Breast epithelium (tissue), 4 donors: ENCODE results near the gene ZNF324. TPM values are rescaled to one million over a fixed set of nuclear protein-coding genes. Genes with fewer than 3 reads are reported as not detected.
A peak's percentile ranks its signal among the peaks of the same experiment; 100 is the strongest.
"Not testable (repeated sequence)": the region's sequence is repeated elsewhere in the genome, so short reads cannot be mapped to it uniquely, and the experiment has no call there.

Source experiments
- DNase-seq, 2 donors: peaks; one replicate each; pipeline ENCODE4 v3.0.0-alpha.2; 2019; ENCODE audit warnings: low spot score in 2 of 2
- H3K27ac ChIP-seq, 2 donors: fragments of 200-600 bp; sonication (generic) in 1 of 2; one replicate each; pipeline ENCODE4 v1.5.1; 2016 to 2019; ENCODE audit warnings: mild to moderate bottlenecking in 1 of 2
- H3K27me3 ChIP-seq, 2 donors: fragments of 200-600 bp; sonication (generic) in 1 of 2; one replicate each; pipeline versions ENCODE4 v1.5.1 to v1.6.0; 2017 to 2019; ENCODE audit warnings: control low read depth in 1 of 2, mild to moderate bottlenecking in 1 of 2
- H3K36me3 ChIP-seq: fragments of 200-600 bp; one replicate; pipeline ENCODE4 v1.5.1; 2019
- H3K4me1 ChIP-seq, 2 donors: fragments of 200-600 bp; sonication (generic); one replicate each; pipeline ENCODE4 v1.5.1; 2016 to 2019; ENCODE audit warnings: control low read depth in 1 of 2
- H3K4me3 ChIP-seq, 3 donors: fragments of 200-600 bp; sonication (generic); 1 replicate in 2 of 3; 2 replicates in 1 of 3; pipeline ENCODE4 v1.5.1; 2016 to 2019; ENCODE audit warnings: mild to moderate bottlenecking in 3 of 3, moderate library complexity in 2 of 3
- H3K9me3 ChIP-seq, 2 donors: fragments of 200-600 bp; sonication (generic) in 1 of 2; one replicate each; pipeline ENCODE4 v1.5.1; 2016 to 2019; ENCODE audit warnings: control low read depth in 1 of 2
- POLR2A ChIP-seq: fragments of 450-650 bp; IDR thresholded peaks from one replicate; pipeline ENCODE4 v1.6.1; 2016; ENCODE audit warnings: antibody characterized with exemption, mild to moderate bottlenecking, moderate library complexity
- POLR2AphosphoS5 ChIP-seq, 3 donors: sonication (generic); formaldehyde crosslinking; IDR thresholded peaks; one replicate each; pipeline ENCODE4 v1.6.1; 2017; ENCODE audit warnings: antibody characterized with exemption in 3 of 3
- intact Hi-C: fragments of 100-400 bp; cut with DNase I; formaldehyde crosslinking; loops from one replicate; pipeline ENCODE4 v1.15.1; 2023; ENCODE audit warnings: low total_unique reads
- total RNA-seq, 3 donors: library from RNA; depleted of rRNA; stranded (reverse); fragments of >200 nt; gene quantifications; one replicate each; pipeline ENCODE4 v1.1.0, GENCODE V29; 2016
- TF ChIP-seq, protein P1 (sequence below), 3 donors: fragments of 450-650 bp; IDR thresholded peaks; one replicate each; pipeline ENCODE4 v1.5.1; 2016 to 2017; ENCODE audit warnings: antibody characterized with exemption in 3 of 3, mild to moderate bottlenecking in 3 of 3, moderate library complexity in 3 of 3

Gene ZNF324
- total RNA-seq, 3 donors from 2014 or later = 9.0 to 30.9 (median 24.3) TPM

GRCh38 chr19:58469241-58470013, 2.5 kb downstream of the ZNF324 start:
- H3K9me3 ChIP-seq = no peaks in the 10 kb centered on the region
- no peaks in the 10 kb centered on the region for H3K27me3 ChIP-seq
- no peak for DNase-seq
- no peak overlapping the region for H3K4me3 ChIP-seq
- no peak for TF ChIP-seq POLR2AphosphoS5 (IDR thresholded peaks at IDR 0.05)
- H3K27ac ChIP-seq = no peak overlapping the region
- H3K36me3 ChIP-seq = no peaks in the 10 kb centered on the region
- intact Hi-C loops = no loop called here
- peaks cover 2 to 6% of the 10 kb centered on the region in 2 donors for H3K4me1 ChIP-seq

- H3K27ac ChIP-seq, H3K4me3 ChIP-seq, intact Hi-C loops, H3K36me3 ChIP-seq, H3K9me3 ChIP-seq, DNase-seq, H3K4me1 ChIP-seq, H3K27me3 ChIP-seq: not testable (repeated sequence)
Measured at GRCh38 chr19:58470837-58471543, 4.1 kb downstream of the ZNF324 start.

GRCh38 chr19:58471736-58472135, 4.9 kb downstream of the ZNF324 start:
- TF ChIP-seq, protein P1, sequence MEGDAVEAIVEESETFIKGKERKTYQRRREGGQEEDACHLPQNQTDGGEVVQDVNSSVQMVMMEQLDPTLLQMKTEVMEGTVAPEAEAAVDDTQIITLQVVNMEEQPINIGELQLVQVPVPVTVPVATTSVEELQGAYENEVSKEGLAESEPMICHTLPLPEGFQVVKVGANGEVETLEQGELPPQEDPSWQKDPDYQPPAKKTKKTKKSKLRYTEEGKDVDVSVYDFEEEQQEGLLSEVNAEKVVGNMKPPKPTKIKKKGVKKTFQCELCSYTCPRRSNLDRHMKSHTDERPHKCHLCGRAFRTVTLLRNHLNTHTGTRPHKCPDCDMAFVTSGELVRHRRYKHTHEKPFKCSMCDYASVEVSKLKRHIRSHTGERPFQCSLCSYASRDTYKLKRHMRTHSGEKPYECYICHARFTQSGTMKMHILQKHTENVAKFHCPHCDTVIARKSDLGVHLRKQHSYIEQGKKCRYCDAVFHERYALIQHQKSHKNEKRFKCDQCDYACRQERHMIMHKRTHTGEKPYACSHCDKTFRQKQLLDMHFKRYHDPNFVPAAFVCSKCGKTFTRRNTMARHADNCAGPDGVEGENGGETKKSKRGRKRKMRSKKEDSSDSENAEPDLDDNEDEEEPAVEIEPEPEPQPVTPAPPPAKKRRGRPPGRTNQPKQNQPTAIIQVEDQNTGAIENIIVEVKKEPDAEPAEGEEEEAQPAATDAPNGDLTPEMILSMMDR (IDR thresholded peaks at IDR 0.05) = no peak
- TF ChIP-seq POLR2A (no peak), POLR2AphosphoS5 (IDR thresholded peaks at IDR 0.05) (no peak)
- no peaks in the 10 kb centered on the region for H3K9me3 ChIP-seq
- no peak overlapping the region for H3K4me3 ChIP-seq
- no peak overlapping the region for H3K27ac ChIP-seq
- no peaks in the 10 kb centered on the region for H3K36me3 ChIP-seq
- intact Hi-C loops = no loop called here
- no peaks in the 10 kb centered on the region for H3K27me3 ChIP-seq
- H3K4me1 ChIP-seq = peaks cover 3 to 9% of the 10 kb centered on the region in 2 donors
- DNase-seq = no peak

GRCh38 chr19:58473775-58474174, 6.9 kb downstream of the ZNF324 start:
- Histone ChIP-seq H3K4me1 (peaks cover 5 to 9% of the 10 kb centered on the region in 2 donors), H3K27ac (no peak overlapping the region), H3K4me3 (no peak overlapping the region), H3K9me3 (no peaks in the 10 kb centered on the region), H3K27me3 (no peaks in the 10 kb centered on the region), H3K36me3 (no peaks in the 10 kb centered on the region)
- intact Hi-C loops = no loop called here
- DNase-seq = no peak
- TF ChIP-seq, protein P1 (IDR thresholded peaks at IDR 0.05) = no peak
- TF ChIP-seq POLR2AphosphoS5 (IDR thresholded peaks at IDR 0.05) (no peak), POLR2A (no peak)

DNA sequence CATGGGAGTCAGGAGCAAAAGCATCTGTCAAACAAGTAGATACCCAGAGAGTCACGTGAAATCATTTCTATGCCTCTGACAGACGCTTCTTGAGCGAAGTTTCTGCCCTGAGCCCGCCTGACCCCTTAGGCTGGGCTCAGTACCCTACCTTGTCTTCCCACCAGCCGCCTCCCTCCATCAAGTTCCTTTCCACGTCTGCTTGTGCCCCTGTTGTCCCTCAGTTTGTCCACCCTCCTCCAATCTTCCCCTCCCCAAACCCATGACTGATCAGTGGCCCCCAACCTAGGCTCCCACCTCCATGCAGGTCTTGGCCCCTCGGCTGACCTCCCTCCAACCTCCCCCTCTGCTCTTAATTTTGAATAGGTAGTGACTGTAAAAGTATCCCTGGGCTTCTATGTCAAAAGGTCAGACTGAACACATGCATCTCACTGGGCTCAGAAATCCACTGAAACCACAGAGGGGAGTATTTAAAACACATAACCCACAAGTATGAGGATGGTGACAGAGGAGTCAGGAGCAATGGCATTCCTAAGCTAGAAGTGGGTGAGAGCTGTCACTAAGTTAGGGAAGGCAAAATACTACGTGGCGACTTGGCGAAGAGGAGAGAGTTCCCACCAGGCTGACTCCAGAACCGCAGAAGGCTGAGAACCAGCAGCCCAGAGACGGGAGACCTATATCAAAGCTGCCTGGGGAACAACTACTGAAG, 7.6 kb downstream of the ZNF324 start:
- intact Hi-C loops = no loop called here
- Histone ChIP-seq H3K27me3 (no peaks in the 10 kb centered on the region), H3K9me3 (no peaks in the 10 kb centered on the region), H3K27ac (peak overlapping the region in 1 of 2 donors; percentile 8), H3K36me3 (no peaks in the 10 kb centered on the region), H3K4me3 (no peak overlapping the region), H3K4me1 (peaks cover 5 to 9% of the 10 kb centered on the region in 2 donors)
- DNase-seq = no peak
- TF ChIP-seq POLR2AphosphoS5 (IDR thresholded peaks at IDR 0.05) = no peak
- TF ChIP-seq POLR2A = no peak
- TF ChIP-seq, protein P1 (IDR thresholded peaks at IDR 0.05) = no peak
